Measurements from ENCODE around the gene OR6X1.

OR6X1 gene

GRCh38 chr11:123755813-123756212 is 1.5 kb upstream of the OR6X1 start:
- no peaks in the 10 kb centered on the region for H3F3A ChIP-seq (ENCODE audit: control insufficient read depth, insufficient read depth)

GRCh38 chr11:123755344-123755743 is 1.0 kb upstream of the OR6X1 start:
- no peak overlapping the region for H3K27ac ChIP-seq (ENCODE audit: low read depth, low read length)
- H3K27me3 ChIP-seq (ENCODE audit: control insufficient read depth, low read length): peaks cover 5% of the 10 kb centered on the region
- no peaks in the 10 kb centered on the region for H3K79me2 ChIP-seq (ENCODE audit: control insufficient read depth, low read length)
- no peaks in the 10 kb centered on the region for H4K20me1 ChIP-seq (ENCODE audit: control insufficient read depth, insufficient read depth, low read depth, low read length)
- TF ChIP-seq, protein P1, sequence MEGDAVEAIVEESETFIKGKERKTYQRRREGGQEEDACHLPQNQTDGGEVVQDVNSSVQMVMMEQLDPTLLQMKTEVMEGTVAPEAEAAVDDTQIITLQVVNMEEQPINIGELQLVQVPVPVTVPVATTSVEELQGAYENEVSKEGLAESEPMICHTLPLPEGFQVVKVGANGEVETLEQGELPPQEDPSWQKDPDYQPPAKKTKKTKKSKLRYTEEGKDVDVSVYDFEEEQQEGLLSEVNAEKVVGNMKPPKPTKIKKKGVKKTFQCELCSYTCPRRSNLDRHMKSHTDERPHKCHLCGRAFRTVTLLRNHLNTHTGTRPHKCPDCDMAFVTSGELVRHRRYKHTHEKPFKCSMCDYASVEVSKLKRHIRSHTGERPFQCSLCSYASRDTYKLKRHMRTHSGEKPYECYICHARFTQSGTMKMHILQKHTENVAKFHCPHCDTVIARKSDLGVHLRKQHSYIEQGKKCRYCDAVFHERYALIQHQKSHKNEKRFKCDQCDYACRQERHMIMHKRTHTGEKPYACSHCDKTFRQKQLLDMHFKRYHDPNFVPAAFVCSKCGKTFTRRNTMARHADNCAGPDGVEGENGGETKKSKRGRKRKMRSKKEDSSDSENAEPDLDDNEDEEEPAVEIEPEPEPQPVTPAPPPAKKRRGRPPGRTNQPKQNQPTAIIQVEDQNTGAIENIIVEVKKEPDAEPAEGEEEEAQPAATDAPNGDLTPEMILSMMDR (IDR thresholded peaks at IDR 0.05; ENCODE audit: low read depth, low read length, poor library complexity, severe bottlenecking): no peak
- no peak for TF ChIP-seq EZH2phosphoT487 (IDR thresholded peaks at IDR 0.05; ENCODE audit: borderline replicate concordance, low read length)
- H3K36me3 ChIP-seq (ENCODE audit: control insufficient read depth, low read length): no peaks in the 10 kb centered on the region
- H3K9me2 ChIP-seq (replicated peaks; ENCODE audit: control insufficient read depth, low read length): no peaks in the 10 kb centered on the region
- H3K4me2 ChIP-seq (ENCODE audit: low read length): no peak overlapping the region
- no peak overlapping the region for H3K4me3 ChIP-seq (ENCODE audit: low read length)
- H3K9me3 ChIP-seq (ENCODE audit: control insufficient read depth, insufficient read depth, low read length): no peaks in the 10 kb centered on the region
- peaks cover 12% of the 10 kb centered on the region for H3K4me1 ChIP-seq (ENCODE audit: control insufficient read depth, low read length)
- H3F3A ChIP-seq (ENCODE audit: control insufficient read depth, insufficient read depth): no peaks in the 10 kb centered on the region

More at GRCh38 chr11:123755813-123756212, 1.5 kb upstream of the OR6X1 start:
- Histone ChIP-seq H3K36me3 (ENCODE audit: control insufficient read depth, low read length) (no peaks in the 10 kb centered on the region), H4K20me1 (ENCODE audit: control insufficient read depth, insufficient read depth, low read depth, low read length) (no peaks in the 10 kb centered on the region), H3K9me2 (replicated peaks; ENCODE audit: control insufficient read depth, low read length) (no peaks in the 10 kb centered on the region), H3K9me3 (ENCODE audit: control insufficient read depth, insufficient read depth, low read length) (no peaks in the 10 kb centered on the region), H3K27me3 (ENCODE audit: control insufficient read depth, low read length) (peaks cover 5% of the 10 kb centered on the region), H3K4me1 (ENCODE audit: control insufficient read depth, low read length) (peaks cover 12% of the 10 kb centered on the region), H3K27ac (ENCODE audit: low read depth, low read length) (no peak overlapping the region), H3K79me2 (ENCODE audit: control insufficient read depth, low read length) (no peaks in the 10 kb centered on the region), H3K4me2 (ENCODE audit: low read length) (no peak overlapping the region), H3K4me3 (ENCODE audit: low read length) (no peak overlapping the region)
- TF ChIP-seq, protein P1 (IDR thresholded peaks at IDR 0.05; ENCODE audit: low read depth, low read length, poor library complexity, severe bottlenecking): no peak
- no peak for TF ChIP-seq EZH2phosphoT487 (IDR thresholded peaks at IDR 0.05; ENCODE audit: borderline replicate concordance, low read length)

- Histone ChIP-seq H3K36me3 (ENCODE audit: control insufficient read depth, low read length) (no peaks in the 10 kb centered on the region), H3K27ac (ENCODE audit: low read depth, low read length) (no peak overlapping the region), H4K20me1 (ENCODE audit: control insufficient read depth, insufficient read depth, low read depth, low read length) (no peaks in the 10 kb centered on the region), H3K4me3 (ENCODE audit: low read length) (no peak overlapping the region), H3K9me3 (ENCODE audit: control insufficient read depth, insufficient read depth, low read length) (no peaks in the 10 kb centered on the region), H3K79me2 (ENCODE audit: control insufficient read depth, low read length) (no peaks in the 10 kb centered on the region), H3K27me3 (ENCODE audit: control insufficient read depth, low read length) (peaks cover 8% of the 10 kb centered on the region), H3K4me2 (ENCODE audit: low read length) (no peak overlapping the region), H3K4me1 (ENCODE audit: control insufficient read depth, low read length) (peaks cover 12% of the 10 kb centered on the region), H3K9me2 (replicated peaks; ENCODE audit: control insufficient read depth, low read length) (no peaks in the 10 kb centered on the region), H3F3A (ENCODE audit: control insufficient read depth, insufficient read depth) (no peaks in the 10 kb centered on the region)
- TF ChIP-seq EZH2phosphoT487 (IDR thresholded peaks at IDR 0.05; ENCODE audit: borderline replicate concordance, low read length): no peak
- TF ChIP-seq, protein P1 (IDR thresholded peaks at IDR 0.05; ENCODE audit: low read depth, low read length, poor library complexity, severe bottlenecking): no peak
Measured at GRCh38 chr11:123753110-123753509, 1.2 kb downstream of the OR6X1 start.
